ENCODE results near the gene PRDM16. TPM values are rescaled to one million over a fixed set of nuclear protein-coding genes. Genes with fewer than 3 reads are reported as not detected.

The PRDM16 gene
- total RNA-seq, 1 experiment from 2014 or later, result 1.6 TPM

- ChIA-PET POLR2A (no interaction called here), CTCF (interaction anchor here (0.6 to 3.4 kb wide), 7 partner anchors 34 to 348 kb away, joined by 3 to 14 read pairs (median 4); no protein-coding TSS in a partner anchor)
- no peaks in the 10 kb centered on the region for H3K36me3 Mint-ChIP-seq
- H3K27ac Mint-ChIP-seq, result no peak overlapping the region
- ATAC-seq, result no peak
- no peak overlapping the region for H3K4me3 Mint-ChIP-seq
- DNase-seq (ENCODE audit: low spot score), result no peak
- peaks cover 27% of the 10 kb centered on the region for H3K4me1 Mint-ChIP-seq
- peaks cover 30% of the 10 kb centered on the region for H3K27me3 Mint-ChIP-seq (ENCODE audit: low read depth)
- H3K9me3 Mint-ChIP-seq, result no peaks in the 10 kb centered on the region
- TF ChIP-seq STAT6 (CRISPR knock-in tag; conservative IDR thresholded peaks at IDR 0.05; ENCODE audit: low read depth), result no peak
- TF ChIP-seq FOXJ3 (CRISPR knock-in tag; IDR thresholded peaks at IDR 0.05; ENCODE audit: borderline replicate concordance), result no peak
- TF ChIP-seq ESRRA (CRISPR knock-in tag; IDR thresholded peaks at IDR 0.05; ENCODE audit: borderline replicate concordance), result no peak
- TF ChIP-seq AR (CRISPR knock-in tag; IDR thresholded peaks at IDR 0.05), result no peak
- TF ChIP-seq MYBL2 (CRISPR knock-in tag; IDR thresholded peaks at IDR 0.05), result no peak
- no peak for TF ChIP-seq ZNF425 (CRISPR knock-in tag; conservative IDR thresholded peaks at IDR 0.05)
- no peak for TF ChIP-seq NFYB (CRISPR knock-in tag; conservative IDR thresholded peaks at IDR 0.05; ENCODE audit: low read depth)
- TF ChIP-seq ZNF232 (CRISPR knock-in tag; IDR thresholded peaks at IDR 0.05), result no peak
- no peak for TF ChIP-seq TP53 (CRISPR knock-in tag; IDR thresholded peaks at IDR 0.05)
- TF ChIP-seq ZNF532 (CRISPR knock-in tag; IDR thresholded peaks at IDR 0.05; ENCODE audit: borderline replicate concordance), result no peak
- TF ChIP-seq ATF1 (CRISPR knock-in tag; IDR thresholded peaks at IDR 0.05), result no peak
- TF ChIP-seq JAZF1 (CRISPR knock-in tag; IDR thresholded peaks at IDR 0.05), result no peak
- no peak for TF ChIP-seq CDX4 (CRISPR knock-in tag; IDR thresholded peaks at IDR 0.05; ENCODE audit: borderline replicate concordance)
- no peak for TF ChIP-seq FOXP1 (CRISPR knock-in tag; IDR thresholded peaks at IDR 0.05; ENCODE audit: borderline replicate concordance)
- TF ChIP-seq, protein P1, sequence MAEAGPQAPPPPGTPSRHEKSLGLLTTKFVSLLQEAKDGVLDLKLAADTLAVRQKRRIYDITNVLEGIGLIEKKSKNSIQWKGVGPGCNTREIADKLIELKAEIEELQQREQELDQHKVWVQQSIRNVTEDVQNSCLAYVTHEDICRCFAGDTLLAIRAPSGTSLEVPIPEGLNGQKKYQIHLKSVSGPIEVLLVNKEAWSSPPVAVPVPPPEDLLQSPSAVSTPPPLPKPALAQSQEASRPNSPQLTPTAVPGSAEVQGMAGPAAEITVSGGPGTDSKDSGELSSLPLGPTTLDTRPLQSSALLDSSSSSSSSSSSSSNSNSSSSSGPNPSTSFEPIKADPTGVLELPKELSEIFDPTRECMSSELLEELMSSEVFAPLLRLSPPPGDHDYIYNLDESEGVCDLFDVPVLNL (CRISPR knock-in tag; IDR thresholded peaks at IDR 0.05; ENCODE audit: borderline replicate concordance, low read depth), result no peak
Observed at GRCh38 chr1:3315399-3316339, 246.7 kb downstream of the PRDM16 start.
